22Rv1 (cell line): ENCODE data around the gene ART4.
A peak's percentile ranks its signal among the peaks of the same experiment; 100 is the strongest.

Source experiments
- H3K27ac ChIP-seq: fragments of 450-650 bp; 2 replicates; pipeline ENCODE4 v1.5.1; 2017
- ZFX ChIP-seq: fragments of 450-650 bp; IDR thresholded peaks from 2 replicates; pipeline ENCODE4 v1.6.1; 2017; ENCODE audit warnings: antibody characterized with exemption, borderline replicate concordance
- TF ChIP-seq, protein P1 (sequence below): fragments of 450-650 bp; IDR thresholded peaks from 2 replicates; pipeline ENCODE4 v1.5.1; 2017; ENCODE audit warnings: mild to moderate bottlenecking

ART4 gene

DNA sequence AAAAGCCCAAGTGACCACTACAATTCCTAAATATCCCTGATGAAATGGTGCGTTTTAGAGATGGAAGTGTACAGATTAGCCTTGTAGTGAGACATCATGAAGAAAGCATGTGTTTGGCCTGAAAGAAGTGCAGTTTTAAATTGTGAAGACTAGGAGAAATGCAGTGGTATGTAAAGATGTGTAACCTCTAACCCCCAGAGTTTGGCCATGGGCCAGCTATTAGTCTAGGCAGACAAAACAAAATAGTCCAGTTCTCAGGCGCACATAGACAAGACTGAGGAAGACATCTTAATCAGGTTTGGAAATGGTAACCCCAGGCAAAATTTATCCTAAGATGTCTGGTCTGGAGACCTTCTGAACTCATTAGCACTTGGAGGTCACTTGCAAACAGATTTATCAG lies 63.5 kb downstream of the ART4 start:
- TF ChIP-seq, protein P1, sequence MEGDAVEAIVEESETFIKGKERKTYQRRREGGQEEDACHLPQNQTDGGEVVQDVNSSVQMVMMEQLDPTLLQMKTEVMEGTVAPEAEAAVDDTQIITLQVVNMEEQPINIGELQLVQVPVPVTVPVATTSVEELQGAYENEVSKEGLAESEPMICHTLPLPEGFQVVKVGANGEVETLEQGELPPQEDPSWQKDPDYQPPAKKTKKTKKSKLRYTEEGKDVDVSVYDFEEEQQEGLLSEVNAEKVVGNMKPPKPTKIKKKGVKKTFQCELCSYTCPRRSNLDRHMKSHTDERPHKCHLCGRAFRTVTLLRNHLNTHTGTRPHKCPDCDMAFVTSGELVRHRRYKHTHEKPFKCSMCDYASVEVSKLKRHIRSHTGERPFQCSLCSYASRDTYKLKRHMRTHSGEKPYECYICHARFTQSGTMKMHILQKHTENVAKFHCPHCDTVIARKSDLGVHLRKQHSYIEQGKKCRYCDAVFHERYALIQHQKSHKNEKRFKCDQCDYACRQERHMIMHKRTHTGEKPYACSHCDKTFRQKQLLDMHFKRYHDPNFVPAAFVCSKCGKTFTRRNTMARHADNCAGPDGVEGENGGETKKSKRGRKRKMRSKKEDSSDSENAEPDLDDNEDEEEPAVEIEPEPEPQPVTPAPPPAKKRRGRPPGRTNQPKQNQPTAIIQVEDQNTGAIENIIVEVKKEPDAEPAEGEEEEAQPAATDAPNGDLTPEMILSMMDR: no peak
- TF ChIP-seq ZFX: no peak
- H3K27ac ChIP-seq: no peak overlapping the region

DNA sequence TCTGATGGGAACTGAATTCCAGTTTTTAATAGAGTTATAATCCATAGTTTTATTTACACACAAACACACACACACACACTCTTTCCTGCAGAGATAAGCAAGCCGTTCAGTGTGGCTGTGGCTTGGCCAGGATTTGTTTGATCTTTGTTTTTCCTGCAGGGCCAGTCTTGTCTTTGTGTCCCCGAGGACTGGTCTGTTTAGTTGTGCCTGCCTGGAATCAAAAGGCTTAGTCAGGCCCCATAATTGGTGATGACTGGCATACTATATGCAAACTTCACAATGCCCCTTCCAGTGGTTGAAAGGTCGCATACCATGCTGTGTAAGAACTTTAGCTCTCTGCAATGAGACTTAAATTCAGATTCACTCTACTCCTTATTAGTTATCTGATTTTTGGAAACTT lies 66.1 kb downstream of the ART4 start:
- TF ChIP-seq, protein P1: no peak
- TF ChIP-seq ZFX: no peak
- H3K27ac ChIP-seq: peak overlapping the region; percentile 52

DNA sequence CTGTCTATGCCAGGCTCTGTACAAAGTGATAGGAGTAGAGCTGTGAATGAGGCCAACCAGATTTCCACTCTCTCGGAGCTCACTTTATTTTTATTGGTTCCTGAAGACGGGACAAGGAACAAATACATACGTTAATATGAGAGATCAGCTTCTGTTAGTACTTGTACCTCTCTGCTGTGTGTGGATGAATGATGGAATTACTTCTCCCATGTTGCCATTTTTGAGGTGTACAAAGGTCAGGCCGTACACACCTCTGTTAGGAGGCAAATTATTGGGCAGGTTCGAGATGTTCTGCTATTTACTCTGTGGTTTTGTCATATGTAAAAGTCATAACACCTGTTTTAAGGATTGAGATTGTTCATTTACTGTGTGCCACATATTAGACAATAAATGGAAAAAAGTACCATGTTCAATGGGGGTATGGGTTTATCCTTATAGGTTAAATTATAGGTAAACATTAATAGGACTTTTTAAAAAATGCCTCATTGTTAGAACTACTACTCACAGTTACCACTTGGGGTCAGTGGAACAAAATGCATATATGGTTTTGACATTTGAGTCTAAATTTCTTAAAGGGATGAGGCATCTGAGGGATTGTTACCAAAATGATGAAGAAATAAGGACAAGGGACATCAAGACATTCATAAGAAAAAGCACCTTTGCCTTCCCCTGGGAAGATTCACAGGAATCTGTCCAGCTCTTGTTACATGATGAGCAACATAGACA lies 66.9 kb downstream of the ART4 start:
- TF ChIP-seq, protein P1: peak; percentile 37
- TF ChIP-seq ZFX: no peak
- peak overlapping the region; percentile 52 for H3K27ac ChIP-seq

DNA sequence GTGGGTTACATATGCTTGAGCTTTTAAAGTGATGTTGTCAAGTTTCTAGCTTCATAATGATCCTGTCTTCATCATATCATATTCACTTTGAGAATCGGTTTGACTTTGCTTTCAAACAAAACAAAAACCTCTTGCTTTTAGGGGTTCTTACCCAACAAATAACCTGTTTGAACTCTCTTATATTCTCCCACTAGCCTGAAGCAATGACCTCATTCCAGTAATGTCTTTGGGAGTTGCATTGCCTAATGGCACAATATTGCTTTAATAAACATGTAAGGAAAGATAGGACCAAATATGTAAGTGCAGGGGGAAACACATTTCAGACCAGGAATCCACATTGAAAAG lies 67.7 kb downstream of the ART4 start:
- TF ChIP-seq, protein P1: no peak
- no peak for TF ChIP-seq ZFX
- H3K27ac ChIP-seq: no peak overlapping the region
